ENCODE data around the gene USP25. TPM values are rescaled to one million over a fixed set of nuclear protein-coding genes. Genes with fewer than 3 reads are reported as not detected.

Gene USP25
- total and polyA plus RNA-seq, 8 donors, result 37.2 to 51.9 (median 44.9) TPM

DNA sequence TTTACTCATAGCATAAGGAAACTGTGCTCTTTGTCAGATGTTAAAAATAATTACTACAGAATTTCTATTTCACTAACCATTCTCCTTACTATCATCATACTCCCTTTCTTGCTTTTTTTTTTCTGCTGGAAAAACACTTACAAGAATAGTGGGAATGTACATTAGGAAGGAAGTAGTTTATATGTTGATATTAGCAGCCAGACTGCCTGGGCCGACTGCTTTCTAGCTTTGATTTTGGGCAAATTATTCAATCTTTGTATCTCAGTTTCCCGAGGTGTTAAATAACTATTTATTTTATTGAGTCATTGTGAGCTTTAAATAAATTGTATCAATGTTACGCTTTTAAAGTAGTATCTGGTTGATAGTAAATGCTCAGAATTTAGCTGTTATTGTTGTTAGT, 122.4 kb downstream of the USP25 start:
- Histone ChIP-seq H3K36me3 (peaks cover 0 to 19% of the 10 kb centered on the region in 2 donors), H3K9me3 (no peaks in the 10 kb centered on the region), H3K27ac (no peak overlapping the region), H3K4me3 (no peak overlapping the region), H3K4me1 (no peaks in the 10 kb centered on the region), H3K27me3 (no peaks in the 10 kb centered on the region)
- TF ChIP-seq, protein P1, sequence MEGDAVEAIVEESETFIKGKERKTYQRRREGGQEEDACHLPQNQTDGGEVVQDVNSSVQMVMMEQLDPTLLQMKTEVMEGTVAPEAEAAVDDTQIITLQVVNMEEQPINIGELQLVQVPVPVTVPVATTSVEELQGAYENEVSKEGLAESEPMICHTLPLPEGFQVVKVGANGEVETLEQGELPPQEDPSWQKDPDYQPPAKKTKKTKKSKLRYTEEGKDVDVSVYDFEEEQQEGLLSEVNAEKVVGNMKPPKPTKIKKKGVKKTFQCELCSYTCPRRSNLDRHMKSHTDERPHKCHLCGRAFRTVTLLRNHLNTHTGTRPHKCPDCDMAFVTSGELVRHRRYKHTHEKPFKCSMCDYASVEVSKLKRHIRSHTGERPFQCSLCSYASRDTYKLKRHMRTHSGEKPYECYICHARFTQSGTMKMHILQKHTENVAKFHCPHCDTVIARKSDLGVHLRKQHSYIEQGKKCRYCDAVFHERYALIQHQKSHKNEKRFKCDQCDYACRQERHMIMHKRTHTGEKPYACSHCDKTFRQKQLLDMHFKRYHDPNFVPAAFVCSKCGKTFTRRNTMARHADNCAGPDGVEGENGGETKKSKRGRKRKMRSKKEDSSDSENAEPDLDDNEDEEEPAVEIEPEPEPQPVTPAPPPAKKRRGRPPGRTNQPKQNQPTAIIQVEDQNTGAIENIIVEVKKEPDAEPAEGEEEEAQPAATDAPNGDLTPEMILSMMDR (IDR thresholded peaks at IDR 0.05), result no peak
- ATAC-seq, result no peak
- intact Hi-C loops (cut with DNase I), result no loop called here
- DNase-seq, result no peak

DNA sequence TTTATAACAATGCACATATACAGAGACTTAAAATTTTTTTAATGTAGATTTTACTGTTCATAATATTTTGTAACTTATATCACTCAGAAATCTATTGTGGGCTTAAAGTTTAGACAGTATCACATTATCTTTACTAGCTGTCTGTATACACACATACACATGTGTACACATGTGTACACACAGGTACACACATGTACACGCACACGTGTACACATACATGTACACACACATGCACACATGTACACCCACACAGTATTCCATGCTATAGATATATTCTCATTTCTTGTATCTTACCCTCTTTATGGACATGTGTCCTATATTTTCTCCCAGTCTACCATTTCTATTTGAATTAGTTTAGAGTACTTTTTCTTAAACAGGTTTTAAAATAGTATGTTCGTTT, 123.3 kb downstream of the USP25 start:
- Histone ChIP-seq H3K9me3 (no peaks in the 10 kb centered on the region), H3K4me1 (no peaks in the 10 kb centered on the region), H3K4me3 (no peak overlapping the region), H3K36me3 (peaks cover 0 to 19% of the 10 kb centered on the region in 2 donors), H3K27me3 (no peaks in the 10 kb centered on the region), H3K27ac (no peak overlapping the region)
- DNase-seq (no peak), ATAC-seq (no peak)
- TF ChIP-seq, protein P1 (IDR thresholded peaks at IDR 0.05), result no peak
- intact Hi-C loops (cut with DNase I), result no loop called here

DNA sequence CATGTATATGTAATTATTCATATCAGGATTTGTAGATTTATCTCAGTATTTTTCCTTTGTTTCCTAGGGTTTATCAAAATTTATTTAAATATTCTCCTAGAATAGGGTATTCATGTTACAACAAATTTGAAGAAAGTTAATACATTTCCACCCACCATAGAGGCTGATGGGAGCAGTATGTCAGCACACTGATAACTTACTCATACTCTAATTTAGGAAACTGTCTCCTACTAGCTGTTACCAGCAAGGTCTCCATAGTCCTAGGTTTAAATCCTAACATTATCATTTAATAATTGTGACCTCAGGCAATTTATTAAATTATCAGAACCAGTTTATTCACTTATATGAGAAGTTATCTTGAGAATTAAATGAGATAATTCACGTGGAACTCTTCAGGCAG, 127.0 kb downstream of the USP25 start:
- no peak for ATAC-seq
- Histone ChIP-seq H3K9me3 (no peaks in the 10 kb centered on the region), H3K4me3 (no peak overlapping the region), H3K4me1 (no peaks in the 10 kb centered on the region), H3K27me3 (no peaks in the 10 kb centered on the region), H3K27ac (no peak overlapping the region), H3K36me3 (peaks cover 0 to 23% of the 10 kb centered on the region in 2 donors)
- no peak for DNase-seq
- TF ChIP-seq, protein P1 (IDR thresholded peaks at IDR 0.05), result no peak
- intact Hi-C loops (cut with DNase I), result no loop called here

DNA sequence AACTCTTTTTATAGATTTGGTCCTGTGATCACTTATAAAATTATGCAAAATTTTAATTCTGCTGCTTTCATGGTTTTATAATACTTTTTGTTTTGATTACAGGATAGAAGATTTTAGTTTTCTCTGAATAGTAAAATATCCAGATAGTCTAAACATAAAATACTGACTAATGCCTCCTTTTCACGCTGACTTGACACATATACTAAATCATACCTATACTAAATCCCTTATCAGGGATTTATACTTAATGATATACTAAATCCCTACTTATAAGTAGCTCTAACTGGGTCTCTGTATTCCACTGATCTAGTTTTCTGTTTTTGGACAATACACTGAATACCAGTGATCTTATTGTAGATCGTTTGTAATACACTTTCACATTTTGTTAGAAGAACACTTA, 128.0 kb downstream of the USP25 start:
- H3K4me1 ChIP-seq, result no peaks in the 10 kb centered on the region
- ATAC-seq (no peak), DNase-seq (no peak)
- no peaks in the 10 kb centered on the region for H3K27me3 ChIP-seq
- peaks cover 0 to 23% of the 10 kb centered on the region in 2 donors for H3K36me3 ChIP-seq
- TF ChIP-seq, protein P1 (IDR thresholded peaks at IDR 0.05), result no peak
- no peaks in the 10 kb centered on the region for H3K9me3 ChIP-seq
- H3K4me3 ChIP-seq, result no peak overlapping the region
- intact Hi-C loops (cut with DNase I), result no loop called here
- H3K27ac ChIP-seq, result peak overlapping the region in 1 of 2 donors; percentile 11

DNA sequence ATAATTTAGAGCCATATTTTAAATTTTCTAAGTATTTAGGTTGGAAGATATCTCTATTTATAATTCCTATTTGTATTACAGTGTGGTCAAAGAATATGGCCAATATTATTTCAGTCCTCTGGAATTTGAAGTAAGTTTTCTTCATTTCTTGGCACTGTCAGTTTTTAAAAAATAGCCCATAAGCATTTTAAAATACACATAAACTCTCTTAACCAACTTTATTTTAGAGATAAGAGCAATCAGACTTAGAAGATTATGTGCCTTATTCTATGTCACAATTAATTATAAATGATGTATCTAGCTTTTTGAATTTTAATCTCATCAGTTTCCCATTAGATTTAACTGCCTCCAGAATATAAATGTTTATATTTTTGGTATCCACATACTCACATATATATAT, 130.8 kb downstream of the USP25 start:
- H3K27ac ChIP-seq, result no peak overlapping the region
- H3K9me3 ChIP-seq, result no peaks in the 10 kb centered on the region
- no peaks in the 10 kb centered on the region for H3K27me3 ChIP-seq
- no peak overlapping the region for H3K4me3 ChIP-seq
- intact Hi-C loops (cut with DNase I), result no loop called here
- ATAC-seq (no peak), DNase-seq (no peak)
- peaks cover 0 to 21% of the 10 kb centered on the region in 2 donors for H3K36me3 ChIP-seq
- TF ChIP-seq, protein P1 (IDR thresholded peaks at IDR 0.05), result no peak
- H3K4me1 ChIP-seq, result no peaks in the 10 kb centered on the region

Data from left lung (tissue), 10 donors.